Kidney (tissue), 14 donors: ENCODE results near the gene RABL6. TPM values are rescaled to one million over a fixed set of nuclear protein-coding genes. Genes with fewer than 3 reads are reported as not detected.

Experiments
- DNase-seq, 5 donors: peaks; one replicate each; pipeline ENCODE4 v3.0.0-alpha.2; 2013 to 2020
- FAIRE-seq: peaks from 2 replicates; lab custom pipeline; 2012; peaks lifted over from hg19 to GRCh38; lab: Jason Lieb, UNC
- H3K27ac ChIP-seq, 2 donors: one replicate each; pipeline ENCODE4 v1.7.0; 2013; ENCODE audit warnings: low read depth in 2 of 2, low read length in 2 of 2, inconsistent platforms in 1 of 2
- H3K27me3 ChIP-seq: one replicate; pipeline ENCODE4 v1.7.1; 2013; ENCODE audit warnings: low read length, inconsistent platforms; ENCODE audit not compliant: control insufficient read depth, insufficient read depth
- H3K36me3 ChIP-seq, 3 donors: one replicate each; pipeline versions ENCODE4 v1.7.0 to v1.7.1; 2013; ENCODE audit warnings: low read length in 3 of 3, control low read depth in 1 of 3, inconsistent platforms in 1 of 3; ENCODE audit not compliant: insufficient read depth in 3 of 3, control insufficient read depth in 2 of 3
- H3K4me1 ChIP-seq, 3 donors: one replicate each; pipeline versions ENCODE4 v1.7.0 to v1.7.1; 2013; ENCODE audit warnings: low read length in 3 of 3, inconsistent platforms in 1 of 3, low read depth in 1 of 3; ENCODE audit not compliant: control insufficient read depth in 2 of 3, insufficient read depth in 2 of 3
- H3K4me3 ChIP-seq, 3 donors: one replicate each; pipeline versions ENCODE4 v1.7.0 to v1.8.1; 2013; ENCODE audit warnings: low read length in 3 of 3, control low read depth in 1 of 3, inconsistent platforms in 1 of 3
- H3K9ac ChIP-seq, 3 donors: one replicate each; pipeline versions ENCODE4 v1.7.0 to v1.7.1; 2013; ENCODE audit warnings: low read length in 3 of 3, control low read depth in 1 of 3, inconsistent platforms in 1 of 3
- H3K9me3 ChIP-seq, 3 donors: one replicate each; pipeline versions ENCODE4 v1.7.0 to v1.7.1; 2013; ENCODE audit warnings: low read length in 3 of 3, control low read depth in 1 of 3, inconsistent platforms in 1 of 3; ENCODE audit not compliant: control insufficient read depth in 2 of 3, insufficient read depth in 1 of 3
- CTCF ChIP-seq: IDR thresholded peaks from 3 replicates; pipeline ENCODE4 v1.5.1; 2012; ENCODE audit warnings: mild to moderate bottlenecking, moderate library complexity, borderline replicate concordance; ENCODE audit not compliant: insufficient read depth; ENCODE audit errors: extremely low read depth
- intact Hi-C: fragments of 100-400 bp; cut with DNase I; formaldehyde crosslinking; loops from one replicate; pipeline ENCODE4 v1.11.1; 2022
- polyA plus RNA-seq: library from polyadenylated mRNA; stranded (reverse); fragments of 350-450 nt; fragmentation: Illumina TruSeq; extraction: RNeasy Lipid Tissue Mini Kit (QIAGEN cat#74804); gene quantifications from one replicate; pipeline ENCODE4 v1.2.3, GENCODE V29; 2014; ENCODE audit warnings: low read depth, low replicate concordance; ENCODE audit not compliant: insufficient read depth
- total RNA-seq: library from RNA; stranded (reverse); fragmentation: NEBNext Ultra II Directional; extraction: Animal tissue kit (Norgen Biotek cat#: 25700); gene quantifications from one replicate; pipeline ENCODE4 v1.2.1, GENCODE V29; 2021
- donor health status: control.
- donor health status: control.
- donor health status: control.
- donor health status: control.
- donor health status: control.
- donor health status: DM: yes; HTN: yes; CAD: no.
- donor health status: Normal renal cell carcinoma (clear cell type).

RABL6 gene
- total and polyA plus RNA-seq, 2 donors from 2014 or later, result 60.4 to 70.3 TPM

- Histone ChIP-seq H3K4me3 (no peak overlapping the region), H3K9me3 (no peaks in the 10 kb centered on the region), H3K4me1 (peaks cover 0 to 18% (median 12%) of the 10 kb centered on the region in 3 donors), H3K9ac (no peak overlapping the region), H3K27ac (peak overlapping the region in 1 of 2 donors; percentile 32), H3K36me3 (peaks cover 0 to 22% (median 12%) of the 10 kb centered on the region in 3 donors), H3K27me3 (no peaks in the 10 kb centered on the region)
- no peak for TF ChIP-seq CTCF
- DNase-seq, result peak in 1 of 5 donors; percentile 80
- no peak for FAIRE-seq
- intact Hi-C loops, result no loop called here
Measured at GRCh38 chr9:136858844-136859757, 51.4 kb downstream of the RABL6 start.

- no peak overlapping the region for H3K4me3 ChIP-seq
- intact Hi-C loops, result no loop called here
- DNase-seq, result no peak
- no peak for TF ChIP-seq CTCF
- FAIRE-seq, result no peak
- no peaks in the 10 kb centered on the region for H3K27me3 ChIP-seq
- H3K9me3 ChIP-seq, result no peaks in the 10 kb centered on the region
- no peak overlapping the region for H3K9ac ChIP-seq
- no peak overlapping the region for H3K27ac ChIP-seq
- H3K4me1 ChIP-seq, result peaks cover 0 to 27% (median 19%) of the 10 kb centered on the region in 3 donors
- peaks cover 0 to 23% (median 12%) of the 10 kb centered on the region in 3 donors for H3K36me3 ChIP-seq
Measured at GRCh38 chr9:136860529-136860928, 52.8 kb downstream of the RABL6 start.

GRCh38 chr9:136860933-136861873, 53.5 kb downstream of the RABL6 start:
- H3K27me3 ChIP-seq, result no peaks in the 10 kb centered on the region
- H3K4me3 ChIP-seq, result no peak overlapping the region
- peaks cover 0 to 24% (median 19%) of the 10 kb centered on the region in 3 donors for H3K4me1 ChIP-seq
- H3K27ac ChIP-seq, result no peak overlapping the region
- FAIRE-seq (no peak), DNase-seq (no peak)
- H3K9ac ChIP-seq, result no peak overlapping the region
- peaks cover 0 to 23% (median 12%) of the 10 kb centered on the region in 3 donors for H3K36me3 ChIP-seq
- no peaks in the 10 kb centered on the region for H3K9me3 ChIP-seq
- no peak for TF ChIP-seq CTCF
- intact Hi-C loops, result no loop called here
